ENCODE data around the gene CHST12.

DNA sequence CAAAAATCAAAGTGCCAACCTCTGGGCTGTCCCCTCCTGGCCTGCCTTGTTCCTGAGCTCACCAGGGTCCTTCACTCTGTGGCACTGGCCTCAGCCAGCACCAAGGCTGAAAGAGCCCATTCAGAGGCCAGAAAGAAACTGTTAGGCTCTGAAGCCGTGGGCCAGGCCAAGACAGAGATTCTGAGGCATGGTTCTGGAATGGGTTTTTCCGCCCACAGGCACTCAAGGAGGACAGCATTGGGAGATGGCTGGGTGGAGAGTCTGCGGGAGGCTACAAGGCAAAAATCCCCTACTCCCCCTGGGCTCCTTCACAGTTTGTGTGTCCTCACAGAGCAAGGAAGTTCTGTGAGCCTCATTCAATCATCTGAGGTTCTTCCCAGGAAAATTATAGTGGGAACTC, 41.1 kb downstream of the CHST12 start:
- TF ChIP-seq, protein P1, sequence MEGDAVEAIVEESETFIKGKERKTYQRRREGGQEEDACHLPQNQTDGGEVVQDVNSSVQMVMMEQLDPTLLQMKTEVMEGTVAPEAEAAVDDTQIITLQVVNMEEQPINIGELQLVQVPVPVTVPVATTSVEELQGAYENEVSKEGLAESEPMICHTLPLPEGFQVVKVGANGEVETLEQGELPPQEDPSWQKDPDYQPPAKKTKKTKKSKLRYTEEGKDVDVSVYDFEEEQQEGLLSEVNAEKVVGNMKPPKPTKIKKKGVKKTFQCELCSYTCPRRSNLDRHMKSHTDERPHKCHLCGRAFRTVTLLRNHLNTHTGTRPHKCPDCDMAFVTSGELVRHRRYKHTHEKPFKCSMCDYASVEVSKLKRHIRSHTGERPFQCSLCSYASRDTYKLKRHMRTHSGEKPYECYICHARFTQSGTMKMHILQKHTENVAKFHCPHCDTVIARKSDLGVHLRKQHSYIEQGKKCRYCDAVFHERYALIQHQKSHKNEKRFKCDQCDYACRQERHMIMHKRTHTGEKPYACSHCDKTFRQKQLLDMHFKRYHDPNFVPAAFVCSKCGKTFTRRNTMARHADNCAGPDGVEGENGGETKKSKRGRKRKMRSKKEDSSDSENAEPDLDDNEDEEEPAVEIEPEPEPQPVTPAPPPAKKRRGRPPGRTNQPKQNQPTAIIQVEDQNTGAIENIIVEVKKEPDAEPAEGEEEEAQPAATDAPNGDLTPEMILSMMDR (conservative IDR thresholded peaks at IDR 0.05; ENCODE audit: low read depth, low read length), result no peak
- TF ChIP-seq EZH2phosphoT487 (IDR thresholded peaks at IDR 0.05; ENCODE audit: borderline replicate concordance, low read length) (no peak), EZH2 (IDR thresholded peaks at IDR 0.05; ENCODE audit: low read length, unreplicated experiment) (no peak)
